H1 (cell line): ENCODE measurements around the gene RPS3. TPM values are rescaled to one million over a fixed set of nuclear protein-coding genes. Genes with fewer than 3 reads are reported as not detected.

ENCODE experiments used
- CREB1 ChIP-seq: IDR thresholded peaks from 2 replicates; pipeline ENCODE4 v1.6.1; 2012; ENCODE audit warnings: inconsistent platforms
- GTF2F1 ChIP-seq: IDR thresholded peaks from 2 replicates; pipeline ENCODE4 v1.6.1; 2012; ENCODE audit warnings: low read depth, low read length, improper control_type of control experiment, borderline replicate concordance
- POLR2A ChIP-seq, 2 experiments: IDR thresholded peaks; 1 replicate in 1 of 2; 2 replicates in 1 of 2; pipeline ENCODE4 v1.6.1; 2011; ENCODE audit warnings: low read depth in 2 of 2, low read length in 2 of 2, mild to moderate bottlenecking in 2 of 2; ENCODE audit errors: control extremely low read depth in 1 of 2
- POLR2AphosphoS5 ChIP-seq: IDR thresholded peaks from 2 replicates; pipeline ENCODE4 v1.6.1; 2011; ENCODE audit warnings: low read depth, low read length
- RBBP5 ChIP-seq: IDR thresholded peaks from 2 replicates; pipeline ENCODE4 v1.7.1; 2012; ENCODE audit warnings: low read depth, mild to moderate bottlenecking, inconsistent platforms, low read length, moderate library complexity, borderline replicate concordance
- polyA plus RNA-seq, 7 experiments: library from polyadenylated mRNA; depleted of rRNA in 3 of 7; stranded (reverse) in 5 of 7; unstranded in 2 of 7; fragments of >200 nt in 5 of 7; fragments of 200-250 nt in 2 of 7; gene quantifications; 1 replicate in 5 of 7; 2 replicates in 1 of 7; 4 replicates in 1 of 7; pipeline versions ENCODE4 v1.2.1 to v1.2.3, GENCODE V29; 2011 to 2013; ENCODE audit warnings: missing spikeins in 2 of 7, mixed read lengths in 2 of 7
- total RNA-seq: library from RNA; stranded (reverse); fragmentation: NEBNext Ultra II Directional; extraction: Animal tissue kit (Norgen Biotek cat#: 25700); gene quantifications from 2 replicates; pipeline ENCODE4 v1.2.1, GENCODE V29; 2021
- TF ChIP-seq, protein P1 (sequence below): fragments of 300-600 bp; sonication (generic); IDR thresholded peaks from 2 replicates; pipeline ENCODE4 v1.7.1; 2012; ENCODE audit warnings: low read length, moderate library complexity, mild to moderate bottlenecking, inconsistent platforms; ENCODE audit not compliant: insufficient replicate concordance

The RPS3 gene
- total and polyA plus RNA-seq, 2 of the 8 experiments (the other 6 are each of a cell fraction or from before 2014, with no cell fraction given), result 3,813 to 4,194 TPM

DNA sequence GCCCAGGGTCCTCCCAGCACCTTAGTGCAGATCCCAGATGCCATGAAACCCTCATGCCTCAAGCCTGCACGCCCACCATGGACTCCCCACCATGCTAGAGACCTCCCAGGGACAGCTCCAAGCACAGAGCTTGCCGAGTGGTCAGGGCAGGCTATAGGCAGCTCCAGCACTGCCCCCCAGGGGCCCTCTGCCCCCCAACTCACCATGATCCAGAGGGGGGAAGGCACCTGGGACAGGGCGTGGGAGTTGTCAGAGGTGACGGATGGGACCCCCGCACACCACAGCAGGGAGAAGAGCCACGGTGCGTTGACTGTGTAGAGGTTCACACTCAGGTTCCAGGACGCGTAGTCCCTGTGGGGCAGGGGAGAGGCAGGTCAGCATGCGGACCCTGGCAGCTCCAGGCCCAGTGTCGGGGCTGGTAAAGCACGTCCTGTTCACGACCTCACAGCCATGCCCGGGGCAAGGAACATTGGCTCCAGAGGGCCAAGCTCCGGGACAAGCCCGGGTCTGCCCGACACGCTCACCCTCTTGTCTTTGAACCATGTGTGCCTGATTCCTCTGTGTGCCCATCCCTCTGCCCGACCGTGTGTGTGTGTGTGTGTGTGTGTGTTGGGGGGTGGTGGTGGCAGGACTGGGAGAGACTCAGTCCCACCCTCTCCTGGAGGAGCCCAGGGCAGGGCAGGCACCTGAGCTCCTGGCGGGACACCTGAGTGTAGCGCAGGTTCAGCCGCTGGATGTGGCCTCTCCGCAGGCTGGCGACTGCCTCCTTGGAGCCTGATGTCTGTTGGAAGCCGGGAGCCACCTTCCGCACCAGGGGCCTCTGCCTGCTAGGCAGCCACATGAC lies 41.9 kb downstream of the RPS3 start (continued):
- TF ChIP-seq, protein P1, sequence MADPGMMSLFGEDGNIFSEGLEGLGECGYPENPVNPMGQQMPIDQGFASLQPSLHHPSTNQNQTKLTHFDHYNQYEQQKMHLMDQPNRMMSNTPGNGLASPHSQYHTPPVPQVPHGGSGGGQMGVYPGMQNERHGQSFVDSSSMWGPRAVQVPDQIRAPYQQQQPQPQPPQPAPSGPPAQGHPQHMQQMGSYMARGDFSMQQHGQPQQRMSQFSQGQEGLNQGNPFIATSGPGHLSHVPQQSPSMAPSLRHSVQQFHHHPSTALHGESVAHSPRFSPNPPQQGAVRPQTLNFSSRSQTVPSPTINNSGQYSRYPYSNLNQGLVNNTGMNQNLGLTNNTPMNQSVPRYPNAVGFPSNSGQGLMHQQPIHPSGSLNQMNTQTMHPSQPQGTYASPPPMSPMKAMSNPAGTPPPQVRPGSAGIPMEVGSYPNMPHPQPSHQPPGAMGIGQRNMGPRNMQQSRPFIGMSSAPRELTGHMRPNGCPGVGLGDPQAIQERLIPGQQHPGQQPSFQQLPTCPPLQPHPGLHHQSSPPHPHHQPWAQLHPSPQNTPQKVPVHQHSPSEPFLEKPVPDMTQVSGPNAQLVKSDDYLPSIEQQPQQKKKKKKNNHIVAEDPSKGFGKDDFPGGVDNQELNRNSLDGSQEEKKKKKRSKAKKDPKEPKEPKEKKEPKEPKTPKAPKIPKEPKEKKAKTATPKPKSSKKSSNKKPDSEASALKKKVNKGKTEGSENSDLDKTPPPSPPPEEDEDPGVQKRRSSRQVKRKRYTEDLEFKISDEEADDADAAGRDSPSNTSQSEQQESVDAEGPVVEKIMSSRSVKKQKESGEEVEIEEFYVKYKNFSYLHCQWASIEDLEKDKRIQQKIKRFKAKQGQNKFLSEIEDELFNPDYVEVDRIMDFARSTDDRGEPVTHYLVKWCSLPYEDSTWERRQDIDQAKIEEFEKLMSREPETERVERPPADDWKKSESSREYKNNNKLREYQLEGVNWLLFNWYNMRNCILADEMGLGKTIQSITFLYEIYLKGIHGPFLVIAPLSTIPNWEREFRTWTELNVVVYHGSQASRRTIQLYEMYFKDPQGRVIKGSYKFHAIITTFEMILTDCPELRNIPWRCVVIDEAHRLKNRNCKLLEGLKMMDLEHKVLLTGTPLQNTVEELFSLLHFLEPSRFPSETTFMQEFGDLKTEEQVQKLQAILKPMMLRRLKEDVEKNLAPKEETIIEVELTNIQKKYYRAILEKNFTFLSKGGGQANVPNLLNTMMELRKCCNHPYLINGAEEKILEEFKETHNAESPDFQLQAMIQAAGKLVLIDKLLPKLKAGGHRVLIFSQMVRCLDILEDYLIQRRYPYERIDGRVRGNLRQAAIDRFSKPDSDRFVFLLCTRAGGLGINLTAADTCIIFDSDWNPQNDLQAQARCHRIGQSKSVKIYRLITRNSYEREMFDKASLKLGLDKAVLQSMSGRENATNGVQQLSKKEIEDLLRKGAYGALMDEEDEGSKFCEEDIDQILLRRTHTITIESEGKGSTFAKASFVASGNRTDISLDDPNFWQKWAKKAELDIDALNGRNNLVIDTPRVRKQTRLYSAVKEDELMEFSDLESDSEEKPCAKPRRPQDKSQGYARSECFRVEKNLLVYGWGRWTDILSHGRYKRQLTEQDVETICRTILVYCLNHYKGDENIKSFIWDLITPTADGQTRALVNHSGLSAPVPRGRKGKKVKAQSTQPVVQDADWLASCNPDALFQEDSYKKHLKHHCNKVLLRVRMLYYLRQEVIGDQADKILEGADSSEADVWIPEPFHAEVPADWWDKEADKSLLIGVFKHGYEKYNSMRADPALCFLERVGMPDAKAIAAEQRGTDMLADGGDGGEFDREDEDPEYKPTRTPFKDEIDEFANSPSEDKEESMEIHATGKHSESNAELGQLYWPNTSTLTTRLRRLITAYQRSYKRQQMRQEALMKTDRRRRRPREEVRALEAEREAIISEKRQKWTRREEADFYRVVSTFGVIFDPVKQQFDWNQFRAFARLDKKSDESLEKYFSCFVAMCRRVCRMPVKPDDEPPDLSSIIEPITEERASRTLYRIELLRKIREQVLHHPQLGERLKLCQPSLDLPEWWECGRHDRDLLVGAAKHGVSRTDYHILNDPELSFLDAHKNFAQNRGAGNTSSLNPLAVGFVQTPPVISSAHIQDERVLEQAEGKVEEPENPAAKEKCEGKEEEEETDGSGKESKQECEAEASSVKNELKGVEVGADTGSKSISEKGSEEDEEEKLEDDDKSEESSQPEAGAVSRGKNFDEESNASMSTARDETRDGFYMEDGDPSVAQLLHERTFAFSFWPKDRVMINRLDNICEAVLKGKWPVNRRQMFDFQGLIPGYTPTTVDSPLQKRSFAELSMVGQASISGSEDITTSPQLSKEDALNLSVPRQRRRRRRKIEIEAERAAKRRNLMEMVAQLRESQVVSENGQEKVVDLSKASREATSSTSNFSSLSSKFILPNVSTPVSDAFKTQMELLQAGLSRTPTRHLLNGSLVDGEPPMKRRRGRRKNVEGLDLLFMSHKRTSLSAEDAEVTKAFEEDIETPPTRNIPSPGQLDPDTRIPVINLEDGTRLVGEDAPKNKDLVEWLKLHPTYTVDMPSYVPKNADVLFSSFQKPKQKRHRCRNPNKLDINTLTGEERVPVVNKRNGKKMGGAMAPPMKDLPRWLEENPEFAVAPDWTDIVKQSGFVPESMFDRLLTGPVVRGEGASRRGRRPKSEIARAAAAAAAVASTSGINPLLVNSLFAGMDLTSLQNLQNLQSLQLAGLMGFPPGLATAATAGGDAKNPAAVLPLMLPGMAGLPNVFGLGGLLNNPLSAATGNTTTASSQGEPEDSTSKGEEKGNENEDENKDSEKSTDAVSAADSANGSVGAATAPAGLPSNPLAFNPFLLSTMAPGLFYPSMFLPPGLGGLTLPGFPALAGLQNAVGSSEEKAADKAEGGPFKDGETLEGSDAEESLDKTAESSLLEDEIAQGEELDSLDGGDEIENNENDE, result no peak
- no peak for TF ChIP-seq POLR2A (IDR thresholded peaks at IDR 0.05; ENCODE audit: control extremely low read depth in 1 of 2, low read depth in 2 of 2, low read length in 2 of 2)
- no peak for TF ChIP-seq GTF2F1
- no peak for TF ChIP-seq RBBP5
- TF ChIP-seq POLR2AphosphoS5, result no peak
- no peak for TF ChIP-seq CREB1
